Glomerular endothelial cell (primary cell): ENCODE measurements around the gene TRAPPC1. TPM values are rescaled to one million over a fixed set of nuclear protein-coding genes. Genes with fewer than 3 reads are reported as not detected.
A peak's percentile ranks its signal among the peaks of the same experiment; 100 is the strongest.

Source experiments
- DNase-seq: peaks from one replicate; pipeline ENCODE4 v3.0.0-alpha.2; 2011; ENCODE audit warnings: low read depth, low spot score; ENCODE audit errors: extremely low read depth
- total RNA-seq: library from RNA; depleted of rRNA; stranded (reverse); fragments of >200 nt; gene quantifications from 2 replicates; pipeline ENCODE4 v1.2.3, GENCODE V29; 2015

Gene TRAPPC1
- total RNA-seq, 1 donor from 2014 or later = 100 TPM

DNA sequence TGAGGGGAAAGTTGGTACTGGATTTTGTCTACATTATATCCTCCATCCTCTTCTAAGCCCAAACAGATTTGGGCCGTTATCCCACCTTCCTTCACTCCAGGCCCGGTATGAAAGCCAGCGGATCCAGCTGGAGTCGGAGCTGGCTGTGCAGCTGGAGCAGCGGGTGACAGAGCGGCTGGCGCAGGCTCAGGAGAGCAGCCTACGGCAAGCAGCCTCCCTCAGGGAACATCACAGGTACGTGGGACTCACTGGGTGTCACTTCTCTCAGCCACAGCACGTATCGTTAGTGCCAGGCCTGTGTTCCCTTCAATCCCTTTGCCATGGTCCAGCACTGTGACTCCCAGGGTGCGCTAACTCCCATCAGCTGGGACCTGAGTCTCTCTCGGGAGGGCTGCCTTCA is 11.5 kb upstream of the TRAPPC1 start:
- DNase-seq = no peak

DNA sequence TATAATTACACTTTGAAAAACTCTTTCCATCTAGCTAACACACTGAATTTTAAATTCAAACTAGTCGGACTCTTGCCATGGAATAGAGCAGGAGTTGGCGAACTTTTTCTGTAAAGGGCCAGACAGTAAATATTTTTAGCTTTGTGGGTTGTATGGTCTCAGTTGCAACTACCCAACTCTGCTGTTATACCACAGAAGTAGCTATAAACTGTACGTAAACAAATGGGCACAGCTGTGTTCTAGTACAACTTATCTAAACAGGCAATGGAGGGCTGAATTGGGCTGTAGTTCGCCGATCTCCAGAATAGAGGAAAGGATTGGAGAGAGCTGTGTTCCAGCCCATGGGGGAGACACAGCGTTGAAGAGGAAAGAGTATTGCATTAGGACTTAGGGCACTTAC is 9.0 kb upstream of the TRAPPC1 start:
- DNase-seq = no peak

DNA sequence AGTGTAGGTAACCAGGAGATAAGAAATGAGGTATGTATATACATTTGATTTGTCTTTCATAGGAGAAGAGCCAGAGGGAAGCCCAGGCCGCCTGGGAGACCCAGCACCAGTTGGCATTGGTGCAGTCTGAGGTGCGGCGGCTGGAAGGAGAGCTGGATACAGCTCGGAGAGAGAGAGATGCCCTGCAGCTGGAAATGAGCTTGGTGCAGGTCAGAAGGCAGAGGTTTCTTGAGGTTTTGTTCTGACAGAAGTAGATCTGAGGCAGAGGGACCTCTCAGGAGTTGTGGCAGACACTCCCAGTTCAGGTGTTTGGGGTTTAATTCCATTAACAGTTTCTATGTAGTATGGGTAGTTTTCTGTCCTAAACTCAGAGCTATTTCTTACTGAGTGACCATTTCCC is 8.3 kb upstream of the TRAPPC1 start:
- no peak for DNase-seq

DNA sequence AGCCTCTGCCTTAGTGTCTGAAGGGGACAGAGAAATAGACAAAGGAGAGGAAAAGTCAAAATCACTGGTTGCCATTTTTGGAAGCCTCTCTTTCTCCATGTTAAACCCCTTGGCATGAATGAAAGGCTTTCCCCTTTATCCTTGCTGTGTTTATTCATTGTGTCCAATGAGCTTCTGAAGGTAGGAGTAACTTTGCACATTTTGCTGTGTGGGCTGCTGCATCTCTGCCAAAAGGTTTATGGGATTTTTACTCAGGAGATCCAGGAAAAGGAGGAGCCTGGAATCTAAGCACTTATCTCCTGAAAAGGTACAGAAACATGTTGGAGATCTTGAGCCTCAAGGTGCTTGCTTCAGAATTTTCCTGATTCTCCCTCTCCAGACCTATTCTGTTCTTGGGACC is 4.1 kb upstream of the TRAPPC1 start:
- DNase-seq = no peak

DNA sequence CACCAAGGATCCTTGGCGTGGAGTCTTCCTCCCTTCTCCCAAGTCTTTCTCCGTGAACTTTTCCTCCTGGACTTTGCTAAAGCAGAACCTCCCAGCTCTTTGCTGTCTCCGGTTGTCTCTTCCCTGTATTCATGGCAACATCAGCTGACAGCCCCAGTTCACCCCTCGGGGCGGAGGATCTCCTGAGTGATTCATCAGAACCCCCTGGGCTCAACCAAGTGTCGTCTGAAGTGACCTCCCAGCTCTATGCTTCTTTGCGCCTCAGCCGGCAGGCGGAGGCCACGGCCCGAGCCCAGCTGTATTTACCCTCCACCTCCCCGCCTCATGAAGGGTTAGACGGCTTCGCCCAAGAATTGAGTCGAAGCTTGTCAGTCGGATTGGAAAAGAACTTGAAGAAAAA is 1.2 kb upstream of the TRAPPC1 start:
- DNase-seq = no peak

DNA sequence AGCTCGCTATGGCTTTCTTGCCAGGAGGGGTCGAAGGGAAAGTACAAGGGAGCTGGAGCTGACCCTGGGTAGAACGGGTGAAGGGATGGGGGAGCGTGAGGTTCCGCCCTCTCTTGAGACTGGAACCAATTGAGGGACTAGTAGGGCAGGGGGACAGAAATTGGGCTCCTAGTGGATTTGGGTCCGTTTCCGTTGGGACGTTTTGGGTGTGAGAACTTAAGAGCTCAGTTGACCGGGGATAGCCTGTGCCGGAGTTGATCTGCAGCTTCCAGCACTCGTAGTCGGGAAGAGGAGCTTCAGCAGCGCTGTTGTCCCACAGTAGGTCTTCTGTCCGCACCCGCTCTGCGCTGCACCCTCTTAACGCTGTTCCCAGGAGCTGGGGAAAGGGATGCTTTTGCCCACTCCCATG is 741 bp upstream of the TRAPPC1 start:
- no peak for DNase-seq

DNA sequence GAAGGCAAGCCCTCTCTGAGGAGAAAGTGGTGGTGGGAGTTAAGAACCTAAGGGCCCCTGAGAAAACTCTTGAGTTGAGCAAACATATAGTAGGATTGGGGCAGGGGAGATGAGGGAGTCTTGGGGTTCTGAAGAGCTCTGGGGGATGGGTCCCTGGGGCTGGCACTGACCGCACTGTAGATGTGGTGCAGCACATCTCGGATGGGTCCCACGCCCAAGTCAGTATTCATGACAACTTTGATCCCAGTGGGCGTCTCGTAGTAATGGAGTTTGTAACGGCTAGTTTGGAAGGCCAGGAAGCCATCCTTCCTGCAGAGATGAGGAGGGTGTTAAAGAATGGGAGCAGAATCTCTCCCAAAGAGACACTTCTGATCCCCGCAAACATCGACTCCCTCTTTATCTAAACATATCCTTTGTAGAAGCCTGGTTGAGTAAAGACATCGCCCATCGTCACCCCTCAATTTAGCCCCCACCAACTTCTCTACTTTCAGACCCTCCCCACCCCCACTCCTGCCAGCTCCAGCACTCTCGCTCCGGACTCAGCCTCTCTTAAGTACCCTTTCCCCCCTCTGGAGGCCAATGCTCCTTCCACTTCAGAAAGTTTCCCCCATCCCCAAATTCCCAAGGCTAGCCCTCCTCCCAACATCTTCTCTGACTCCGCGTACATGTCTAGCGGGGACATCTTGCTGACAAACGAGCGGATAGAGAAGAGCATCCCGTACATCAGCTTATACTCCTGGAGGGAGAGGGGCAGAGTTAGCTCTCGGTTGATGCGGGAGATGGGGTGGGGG is 710 bp downstream of the TRAPPC1 start:
- no peak for DNase-seq

DNA sequence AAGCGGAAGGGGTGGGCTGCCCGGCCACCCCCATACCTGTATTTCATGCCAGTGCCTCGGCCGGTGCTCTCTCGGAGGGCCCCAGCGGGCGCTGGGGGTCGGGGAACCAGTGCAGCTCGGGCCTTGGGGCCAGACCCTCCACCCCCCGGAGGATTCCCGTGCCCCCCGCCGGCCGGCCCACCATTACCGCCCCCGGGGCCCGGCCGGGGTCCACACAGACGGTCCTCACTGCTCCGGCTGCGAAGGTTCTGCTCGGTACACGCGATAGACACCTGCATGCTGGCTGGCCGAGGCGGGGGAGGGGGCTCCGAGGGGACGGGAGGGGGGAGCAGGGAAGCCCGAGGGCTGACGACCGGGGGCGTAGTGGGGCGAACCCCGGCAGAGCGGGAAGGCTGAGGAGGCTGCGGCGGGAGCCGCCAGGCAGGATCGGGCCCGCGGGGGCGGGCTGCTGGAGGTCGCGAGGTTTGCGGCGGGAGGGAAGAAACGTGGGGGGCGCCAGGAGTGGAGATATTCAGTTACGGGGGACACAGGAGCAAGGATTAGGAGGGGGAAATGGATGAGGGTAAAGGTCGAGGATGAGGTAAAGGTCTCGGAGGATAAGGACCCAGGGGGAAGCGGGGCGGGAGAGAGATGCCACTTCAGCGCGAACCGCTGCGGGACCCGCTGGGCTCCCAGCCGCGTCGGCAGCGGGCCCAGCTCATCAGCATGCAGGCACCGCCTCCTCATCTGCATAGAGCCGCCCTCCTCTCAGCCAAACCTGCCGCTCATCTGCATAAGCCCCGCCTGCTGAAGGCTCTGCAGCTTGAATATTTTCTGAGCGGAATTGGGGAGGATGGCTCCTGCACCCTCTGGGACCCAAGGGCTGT is 2.4 kb downstream of the TRAPPC1 start, which contains the start of gene KCNAB3:
Gene KCNAB3, minus strand, starts transcription at position 699 of the 866 bp plus-strand sequence. Its CDS starts 421 bp downstream, at position 278.
- no peak for DNase-seq

DNA sequence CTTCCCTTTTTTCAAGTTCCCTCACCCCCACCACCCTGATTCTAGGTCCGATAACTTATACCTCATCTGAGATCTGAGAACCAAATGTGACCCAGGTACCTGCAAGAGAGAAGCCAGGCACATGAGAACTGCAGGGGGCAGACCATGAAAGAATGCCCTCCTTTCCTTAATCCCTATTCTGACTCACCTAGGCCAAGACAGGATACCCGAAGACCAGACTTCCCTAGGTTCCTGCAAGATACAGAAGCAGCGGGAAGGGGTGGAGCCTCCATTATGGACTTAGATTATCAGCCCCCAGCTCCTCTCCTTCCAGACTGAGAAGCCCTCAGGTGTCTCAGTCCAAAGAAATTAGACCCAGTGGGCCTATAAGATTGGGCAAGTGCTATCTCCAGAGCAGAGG is 4.2 kb downstream of the TRAPPC1 start:
- DNase-seq = no peak

DNA sequence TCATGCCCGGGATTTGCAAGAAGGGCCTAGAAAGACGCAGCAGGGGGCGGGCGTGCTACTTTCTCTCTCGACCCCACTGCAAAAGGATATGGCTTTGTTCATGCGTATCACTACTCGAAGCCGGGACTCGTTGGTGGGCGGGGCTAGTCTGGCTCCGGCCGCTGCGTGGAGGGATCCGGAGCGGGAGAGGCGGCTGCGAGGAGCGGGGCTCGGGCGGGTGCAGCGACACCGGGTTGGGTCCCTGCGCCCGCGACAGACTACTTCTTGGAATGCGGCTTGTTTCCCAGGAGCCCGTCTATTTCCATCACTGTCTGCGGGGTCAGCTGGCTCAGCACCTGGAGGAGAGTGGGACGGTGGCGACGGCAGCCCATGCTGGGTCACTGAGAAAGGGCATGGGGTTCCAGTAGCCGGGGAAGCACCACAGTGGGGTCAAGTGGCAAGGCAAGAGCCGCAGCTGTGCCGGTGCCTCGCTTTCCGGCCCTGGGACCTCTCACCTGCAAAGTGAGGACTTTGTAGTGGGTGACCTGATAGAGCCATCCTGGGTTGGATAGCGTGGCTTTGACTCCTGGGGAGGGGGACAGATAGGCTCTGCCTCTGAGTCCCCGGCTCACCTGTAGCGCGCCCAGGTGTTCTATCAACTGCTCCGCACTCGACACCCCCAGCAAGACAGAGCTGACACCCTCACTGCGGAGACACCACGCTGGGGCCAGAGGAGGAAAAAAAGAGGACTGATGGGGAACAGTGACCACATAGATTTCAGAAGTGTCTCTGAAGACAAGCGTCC is 8.7 kb downstream of the TRAPPC1 start:
- no peak for DNase-seq

DNA sequence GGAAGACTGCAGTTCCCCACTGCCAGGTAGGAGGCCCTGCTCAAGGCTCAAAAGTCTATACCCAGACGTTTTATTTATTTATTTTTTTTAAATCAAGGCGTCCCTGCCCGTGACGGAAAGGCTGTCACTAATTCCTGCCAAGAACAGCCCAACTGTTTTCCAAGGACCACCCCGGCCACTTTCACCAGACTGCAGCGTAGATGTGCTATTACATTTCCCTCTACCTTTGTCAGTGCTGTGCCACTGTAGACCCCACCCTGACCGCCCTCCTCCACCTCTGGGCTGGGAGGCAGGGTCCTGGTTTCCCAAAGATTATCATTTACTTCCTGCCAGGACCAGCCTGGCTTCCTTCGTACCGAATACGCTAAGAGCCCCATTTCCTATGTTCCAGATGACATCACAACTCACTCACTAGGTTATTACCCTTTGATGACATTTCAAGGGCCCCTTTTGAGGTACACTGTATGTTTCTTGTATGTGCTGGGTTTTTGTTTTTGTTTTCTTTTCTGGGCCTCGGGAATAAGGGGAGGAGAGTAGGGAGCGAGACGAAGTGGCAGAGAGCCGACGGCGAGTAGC is 9.4 kb downstream of the TRAPPC1 start:
- DNase-seq = no peak

DNA sequence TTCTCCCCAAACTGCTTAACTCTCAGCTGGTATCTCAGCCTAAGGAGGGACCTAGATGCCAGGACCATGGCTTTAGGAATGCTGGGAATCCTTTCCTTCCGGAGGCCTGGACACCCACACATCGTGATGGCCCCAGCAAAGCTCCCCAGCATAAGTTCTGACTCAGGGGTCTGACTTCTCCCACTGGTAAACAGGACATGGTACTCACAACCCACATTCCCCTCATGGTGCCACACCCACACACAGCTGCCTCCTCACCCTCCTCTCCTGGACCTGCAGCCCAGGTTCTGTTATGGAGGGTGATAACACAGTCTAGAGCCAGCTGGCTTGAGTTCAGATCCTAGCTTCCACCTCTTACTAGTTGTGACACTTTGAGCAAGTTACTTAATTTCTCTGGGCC is 14.9 kb downstream of the TRAPPC1 start:
- no peak for DNase-seq

DNA sequence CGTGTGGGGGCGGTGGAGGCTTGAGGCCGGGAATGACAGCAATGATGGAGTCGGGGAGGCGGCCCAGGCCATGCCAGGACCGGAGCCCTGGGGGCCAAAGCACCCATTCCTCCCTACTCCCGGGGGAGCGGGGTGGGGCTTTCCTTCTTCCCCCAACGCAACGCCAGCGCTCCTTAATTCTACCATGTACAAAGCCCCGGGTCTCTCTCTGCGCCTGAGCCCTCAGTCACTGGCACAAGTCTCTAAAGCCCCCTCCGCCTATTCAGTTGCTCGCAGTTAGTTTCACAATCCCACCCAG is 15.4 kb downstream of the TRAPPC1 start:
- no peak for DNase-seq

DNA sequence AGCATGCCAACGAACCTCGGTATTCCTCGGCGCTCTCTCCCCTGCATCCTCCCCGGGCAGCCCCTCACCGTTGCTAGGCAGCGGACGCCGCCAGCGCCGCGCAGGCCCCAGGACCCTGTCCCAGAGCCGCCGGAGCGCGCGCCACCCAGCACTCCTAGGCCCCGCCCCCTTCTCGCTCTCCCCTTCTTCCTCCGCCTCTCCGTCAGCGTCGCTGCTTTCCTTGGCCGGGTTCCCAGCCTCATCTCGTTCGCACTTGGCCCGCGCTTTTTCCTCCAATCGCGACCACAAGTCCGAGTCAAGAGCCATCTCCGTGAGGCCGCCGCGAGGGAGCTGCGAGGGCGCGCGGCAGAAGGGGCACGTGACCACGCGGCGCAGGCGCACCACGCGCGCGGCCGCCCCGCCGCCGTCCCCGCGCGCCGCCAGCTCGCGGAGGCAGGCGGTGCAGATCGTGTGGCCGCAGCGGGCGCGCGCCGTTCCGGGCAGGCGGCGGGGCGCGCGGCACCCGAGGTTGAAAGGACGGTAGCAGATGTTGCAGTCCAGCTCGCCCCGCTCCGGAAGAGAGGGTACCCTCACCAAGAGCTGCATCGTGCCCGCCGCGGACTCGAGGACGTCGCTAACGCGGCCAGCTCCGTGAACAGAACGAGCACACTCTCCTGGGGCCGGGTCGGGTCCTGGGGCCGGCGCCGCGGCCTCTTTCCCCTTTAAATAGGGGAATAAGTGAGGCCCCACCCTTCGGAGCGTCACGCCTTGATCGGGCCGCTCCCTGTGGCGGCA is 15.9 kb downstream of the TRAPPC1 start, which contains the start of gene RNF227:
Gene RNF227, minus strand, starts transcription at position 679 of the 774 bp plus-strand sequence. Its CDS starts 94 bp downstream, at position 585.
- peak; percentile 51 for DNase-seq

DNA sequence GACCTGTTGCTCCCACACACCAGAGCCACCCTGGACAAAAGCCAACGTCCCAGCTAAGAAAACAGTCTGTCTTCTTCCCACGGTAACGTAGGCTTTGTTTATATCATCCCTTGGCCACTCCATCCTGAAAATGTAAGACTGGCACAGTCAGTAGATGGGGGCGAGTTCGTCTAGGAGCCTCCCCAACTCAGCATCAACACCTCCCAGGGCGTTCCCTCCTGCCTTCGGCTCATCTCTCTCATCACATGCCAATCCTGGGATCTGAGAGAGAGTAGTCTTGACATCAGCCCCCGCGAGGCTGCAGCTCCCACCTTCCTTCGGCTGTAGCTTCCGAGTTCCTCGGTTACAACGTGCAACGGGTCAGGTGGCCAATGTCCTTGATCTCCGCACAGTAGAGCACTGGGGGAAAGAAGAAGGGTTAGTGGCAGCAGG is 16.6 kb downstream of the TRAPPC1 start:
- no peak for DNase-seq

DNA sequence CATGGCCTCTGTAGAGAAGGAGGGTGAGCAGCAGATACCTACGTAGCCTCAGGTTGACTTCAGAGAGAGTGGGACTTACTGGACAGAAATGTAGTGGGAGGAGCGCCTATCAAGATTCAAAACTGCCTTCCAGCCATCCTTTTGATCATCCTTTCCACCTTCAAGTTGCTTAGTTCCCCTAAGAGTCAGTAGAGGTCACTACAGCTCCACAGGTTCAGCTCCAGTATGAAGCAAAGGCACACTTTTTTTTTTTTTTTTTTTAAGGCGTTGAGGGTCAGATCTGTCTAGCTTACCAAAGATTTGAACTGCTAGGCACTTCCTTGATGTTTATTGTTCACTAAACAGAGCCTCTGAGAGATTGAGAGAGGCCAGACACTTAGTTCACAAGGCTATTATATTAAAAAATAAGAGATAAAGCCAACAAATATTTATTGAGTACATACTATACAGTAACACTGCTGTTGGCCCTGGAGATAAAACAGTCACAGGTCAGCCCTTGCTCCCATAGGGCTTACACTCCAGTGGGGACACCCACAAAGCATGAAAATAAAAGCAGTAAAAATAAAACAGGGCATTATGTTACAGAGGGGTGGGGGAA is 18.7 kb downstream of the TRAPPC1 start:
- peak; percentile 50 for DNase-seq

DNA sequence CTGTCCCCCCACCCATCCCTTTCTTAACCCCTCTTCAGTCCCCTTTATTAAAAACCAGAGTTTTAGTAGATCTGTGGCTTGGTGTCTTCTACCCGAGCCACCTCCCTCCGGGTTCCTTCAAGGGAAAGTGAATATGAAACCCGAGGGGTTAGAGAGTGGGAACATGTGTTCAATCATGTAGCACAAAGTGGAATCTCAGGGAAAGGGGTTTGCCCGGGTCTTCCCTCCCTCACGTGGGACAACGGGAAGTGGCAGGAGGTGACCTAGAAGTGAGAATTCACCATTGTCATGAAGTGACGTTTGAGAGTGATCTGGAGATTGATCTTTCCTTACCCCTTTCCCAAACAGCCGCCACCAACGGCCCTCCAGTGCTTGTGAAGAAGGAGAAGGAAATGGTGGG is 20.6 kb downstream of the TRAPPC1 start:
- DNase-seq = no peak

DNA sequence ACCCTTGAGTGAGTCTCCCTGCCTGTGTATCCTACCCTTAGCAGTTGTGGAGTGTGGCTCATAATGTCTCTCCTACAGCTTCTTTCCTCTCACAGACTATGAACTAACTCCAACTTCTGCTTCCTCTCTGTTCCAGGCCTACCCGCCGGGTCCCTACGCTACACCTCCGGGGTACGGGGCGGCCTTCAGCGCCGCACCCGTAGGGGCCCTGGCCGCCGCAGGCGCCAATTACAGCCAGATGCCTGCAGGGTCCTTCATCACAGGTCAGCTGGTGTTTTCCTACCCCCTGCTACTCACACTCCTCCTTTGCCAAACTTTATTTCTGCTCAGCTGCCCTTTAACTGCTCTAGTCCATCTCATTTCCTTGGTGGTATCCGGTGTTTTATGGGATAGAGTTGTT is 21.0 kb downstream of the TRAPPC1 start:
- no peak for DNase-seq

DNA sequence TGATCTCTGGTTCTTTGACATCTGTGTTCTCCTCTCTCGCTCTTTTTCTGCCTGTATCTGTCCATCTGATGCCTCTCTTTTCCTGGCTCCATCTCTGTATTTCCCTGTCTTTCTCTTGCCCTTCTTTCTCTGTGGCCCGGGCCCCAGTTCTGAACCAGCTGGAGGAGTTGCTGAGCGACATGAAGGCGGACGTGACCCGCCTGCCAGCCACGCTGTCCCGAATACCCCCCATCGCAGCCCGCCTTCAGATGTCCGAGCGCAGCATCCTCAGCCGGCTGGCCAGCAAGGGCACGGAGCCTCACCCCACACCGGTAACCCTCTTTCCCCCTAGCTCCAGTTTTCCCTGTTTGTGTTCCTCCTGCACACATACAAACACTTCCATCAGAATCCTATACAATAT is 21.5 kb downstream of the TRAPPC1 start:
- DNase-seq = no peak

DNA sequence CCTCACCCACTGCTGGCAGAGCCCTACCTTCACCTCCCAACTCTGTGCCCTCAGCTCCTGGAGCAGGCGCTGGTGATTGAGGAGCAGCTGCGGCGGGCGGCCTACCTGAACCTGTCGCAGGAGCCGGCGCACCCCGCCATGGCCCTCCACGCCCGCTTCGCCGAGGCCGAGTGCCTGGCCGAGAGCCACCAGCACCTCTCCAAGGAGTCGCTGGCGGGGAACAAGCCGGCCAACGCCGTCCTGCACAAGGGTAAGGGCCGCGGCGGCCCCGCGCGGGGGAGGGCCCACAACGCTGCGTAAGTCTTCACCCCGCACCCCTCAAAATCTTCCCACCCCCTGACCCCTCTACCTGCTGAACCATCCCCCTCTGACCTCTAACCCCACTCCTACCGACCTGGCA is 22.7 kb downstream of the TRAPPC1 start:
- DNase-seq = no peak
